Large intestine (tissue), 3 donors: Measurements from ENCODE around the gene CRYBB1. TPM values are rescaled to one million over a fixed set of nuclear protein-coding genes. Genes with fewer than 3 reads are reported as not detected.
"Not testable (repeated sequence)": the region's sequence is repeated elsewhere in the genome, so short reads cannot be mapped to it uniquely, and the experiment has no call there.

ENCODE experiments used
- DNase-seq, 2 donors: peaks; one replicate each; pipeline versions ENCODE4 v3.0.0 to v3.0.0-alpha.2; 2013
- H3K27ac ChIP-seq: one replicate; pipeline ENCODE4 v1.5.1; 2013; ENCODE audit warnings: low read length
- H3K27me3 ChIP-seq: 2 replicates; pipeline ENCODE4 v1.6.1; 2013; ENCODE audit warnings: low read length; ENCODE audit not compliant: control insufficient read depth, insufficient read depth
- H3K36me3 ChIP-seq: 2 replicates; pipeline ENCODE4 v1.6.1; 2013; ENCODE audit warnings: low read length; ENCODE audit not compliant: control insufficient read depth, insufficient read depth
- H3K4me1 ChIP-seq: one replicate; pipeline ENCODE4 v1.6.1; 2013; ENCODE audit warnings: low read length; ENCODE audit not compliant: control insufficient read depth, insufficient read depth
- H3K4me3 ChIP-seq: one replicate; pipeline ENCODE4 v1.5.1; 2013; ENCODE audit warnings: low read length
- H3K9me3 ChIP-seq: one replicate; pipeline ENCODE4 v1.6.1; 2013; ENCODE audit warnings: mild to moderate bottlenecking, low read depth, low read length, moderate library complexity; ENCODE audit not compliant: control insufficient read depth
- WGBS: methylation state at CpG from one replicate; pipeline ENCODE4 v1.1.5; 2013; ENCODE audit warnings: low lambda C conversion rate; ENCODE audit not compliant: insufficient coverage; 5-methylcytosine and 5-hydroxymethylcytosine counted together
- polyA plus RNA-seq: library from polyadenylated mRNA; unstranded; fragments of 120-200 nt; gene quantifications from one replicate; pipeline ENCODE4 v1.2.1, GENCODE V29; 2013

The CRYBB1 gene
- polyA plus RNA-seq, 1 donor: 0.73 TPM

GRCh38 chr22:26618455-26618854 lies 628 bp upstream of the CRYBB1 start:
- Histone ChIP-seq H3K27ac (no peak overlapping the region), H3K9me3 (no peaks in the 10 kb centered on the region), H3K36me3 (no peaks in the 10 kb centered on the region), H3K4me1 (peaks cover 5% of the 10 kb centered on the region), H3K4me3 (no peak overlapping the region), H3K27me3 (peaks cover 6% of the 10 kb centered on the region)
- DNase-seq: no peak
- WGBS: no CpG with 5 or more reads among the region's 8 CpGs

GRCh38 chr22:26616650-26617049 lies 1.2 kb downstream of the CRYBB1 start:
- no peak overlapping the region for H3K4me3 ChIP-seq
- DNase-seq: no peak
- H3K36me3 ChIP-seq: no peaks in the 10 kb centered on the region
- no peak overlapping the region for H3K27ac ChIP-seq
- no CpG with 5 or more reads among the region's 2 CpGs for WGBS
- H3K4me1 ChIP-seq: peaks cover 5% of the 10 kb centered on the region
- H3K9me3 ChIP-seq: no peaks in the 10 kb centered on the region
- H3K27me3 ChIP-seq: peaks cover 14% of the 10 kb centered on the region

GRCh38 chr22:26615830-26616435 lies 1.9 kb downstream of the CRYBB1 start:
- Histone ChIP-seq H3K9me3 (no peaks in the 10 kb centered on the region), H3K36me3 (no peaks in the 10 kb centered on the region), H3K4me3 (no peak overlapping the region), H3K27ac (no peak overlapping the region), H3K27me3 (peaks cover 14% of the 10 kb centered on the region), H3K4me1 (peaks cover 5% of the 10 kb centered on the region)
- 93% methylated on average over 2 of the region's 11 CpGs for WGBS
- DNase-seq: no peak

DNA sequence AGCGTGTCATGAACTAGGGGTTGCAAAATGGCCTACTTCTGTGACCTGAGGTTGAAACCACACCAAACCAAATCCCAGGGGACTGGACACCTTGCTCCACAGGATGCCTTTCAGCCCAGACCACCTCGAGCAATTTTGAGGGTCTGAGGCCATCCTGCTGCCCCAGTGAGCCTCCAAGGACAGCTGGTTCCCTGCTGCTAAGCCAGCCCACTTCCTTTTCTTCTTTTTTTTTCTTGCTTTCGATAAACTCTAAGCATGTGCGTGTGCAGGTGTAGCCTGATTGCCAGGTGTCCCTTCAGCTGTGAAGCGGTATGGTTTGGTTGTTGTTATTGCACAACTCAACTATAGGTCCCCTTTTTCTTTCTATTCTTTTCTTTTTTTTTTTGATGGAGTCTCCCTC lies 2.7 kb downstream of the CRYBB1 start:
- no peaks in the 10 kb centered on the region for H3K36me3 ChIP-seq
- peaks cover 5% of the 10 kb centered on the region for H3K4me1 ChIP-seq
- DNase-seq: no peak
- 80% methylated on average over 1 of the region's 5 CpGs for WGBS
- H3K27ac ChIP-seq: no peak overlapping the region
- peaks cover 14% of the 10 kb centered on the region for H3K27me3 ChIP-seq
- H3K9me3 ChIP-seq: no peaks in the 10 kb centered on the region
- H3K4me3 ChIP-seq: no peak overlapping the region

- no peaks in the 10 kb centered on the region for H3K9me3 ChIP-seq
- peaks cover 5% of the 10 kb centered on the region for H3K4me1 ChIP-seq
- no peak for DNase-seq
- H3K4me3 ChIP-seq: no peak overlapping the region
- peaks cover 14% of the 10 kb centered on the region for H3K27me3 ChIP-seq
- WGBS: 42% methylated on average over 2 of the region's 14 CpGs
- no peaks in the 10 kb centered on the region for H3K36me3 ChIP-seq
- H3K27ac ChIP-seq: no peak overlapping the region
Observed at GRCh38 chr22:26614322-26614721, 3.5 kb downstream of the CRYBB1 start.

GRCh38 chr22:26613753-26614152 lies 4.1 kb downstream of the CRYBB1 start:
- H3K4me1 ChIP-seq, H3K36me3 ChIP-seq, H3K27ac ChIP-seq, H3K9me3 ChIP-seq, DNase-seq, H3K4me3 ChIP-seq: not testable (repeated sequence)
- whole genome bisulfite sequencing: 0% methylated on average over 1 of the region's 10 CpGs
- H3K27me3 ChIP-seq: peaks cover 18% of the 10 kb centered on the region

- Histone ChIP-seq H3K9me3 (no peaks in the 10 kb centered on the region), H3K27ac (no peak overlapping the region), H3K4me3 (no peak overlapping the region), H3K27me3 (peaks cover 18% of the 10 kb centered on the region), H3K36me3 (no peaks in the 10 kb centered on the region), H3K4me1 (peaks cover 2% of the 10 kb centered on the region)
- no peak for DNase-seq
- no CpG with 5 or more reads among the region's 4 CpGs for WGBS
Observed at GRCh38 chr22:26612652-26613051, 5.2 kb downstream of the CRYBB1 start.

DNA sequence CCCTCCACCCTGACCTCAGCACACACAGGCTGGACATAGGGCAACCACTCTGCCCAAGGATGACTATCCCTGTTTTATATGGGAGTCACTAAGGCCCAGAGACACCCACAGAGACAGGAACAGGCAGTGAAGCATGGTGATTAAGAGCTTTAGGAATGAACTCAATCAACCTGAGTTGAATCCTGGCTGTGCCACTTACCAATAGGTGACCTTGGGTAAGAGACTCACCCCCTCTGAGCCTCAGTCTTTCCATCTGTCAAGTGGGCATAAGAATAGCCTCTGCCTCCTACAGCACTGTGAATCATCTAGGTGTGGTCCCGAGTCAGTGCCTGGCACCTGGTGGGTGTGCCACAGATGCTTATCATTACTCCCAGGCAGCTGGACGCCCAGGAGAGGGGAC lies 6.8 kb downstream of the CRYBB1 start:
- no peak overlapping the region for H3K4me3 ChIP-seq
- WGBS: no CpG with 5 or more reads among the region's 2 CpGs
- H3K27ac ChIP-seq: no peak overlapping the region
- no peaks in the 10 kb centered on the region for H3K4me1 ChIP-seq
- H3K36me3 ChIP-seq: no peaks in the 10 kb centered on the region
- peaks cover 18% of the 10 kb centered on the region for H3K27me3 ChIP-seq
- DNase-seq: no peak
- no peaks in the 10 kb centered on the region for H3K9me3 ChIP-seq

DNA sequence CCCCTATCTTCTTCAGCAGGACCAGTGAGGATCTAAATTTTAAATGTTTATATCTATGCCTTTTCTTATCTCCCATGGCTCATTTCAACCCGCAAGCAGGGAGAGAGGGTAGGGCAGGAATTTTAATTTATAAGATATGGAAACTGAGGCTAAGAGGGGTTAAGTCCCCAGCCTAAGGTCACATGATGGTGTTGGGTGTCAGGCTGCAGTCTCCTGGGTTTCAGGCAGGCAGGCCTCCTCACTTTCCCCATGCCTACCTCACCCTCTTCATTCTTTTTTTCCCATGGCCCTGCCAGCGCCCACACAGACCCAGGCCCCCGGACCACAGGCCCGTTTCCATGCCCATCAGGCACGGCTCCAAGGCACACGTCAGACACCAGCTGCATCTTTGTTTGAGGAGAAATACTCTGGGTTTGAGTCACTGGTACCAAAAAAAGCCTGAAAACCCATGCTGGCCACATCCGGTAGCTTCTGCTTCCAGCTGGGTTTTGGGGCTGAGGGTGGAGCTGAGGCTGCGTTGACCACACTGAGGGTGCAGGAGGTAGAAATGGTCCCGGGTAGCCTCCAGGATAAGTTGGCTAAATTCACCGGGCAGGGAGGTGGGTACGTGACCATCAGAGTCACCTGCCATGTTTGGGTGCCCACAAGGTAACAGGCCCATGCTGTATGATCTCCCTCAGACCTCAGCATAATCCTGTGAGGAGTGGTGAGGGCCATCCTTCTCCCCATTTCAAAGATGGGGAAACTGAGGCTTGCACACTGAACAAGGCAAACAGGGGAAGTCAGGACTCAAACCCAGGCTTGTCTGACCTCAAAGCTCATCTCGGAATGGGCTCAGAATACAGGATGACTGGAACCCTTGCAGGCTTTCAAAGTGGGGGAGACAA lies 7.5 kb downstream of the CRYBB1 start:
- Histone ChIP-seq H3K27ac (no peak overlapping the region), H3K9me3 (no peaks in the 10 kb centered on the region), H3K4me3 (no peak overlapping the region), H3K27me3 (peaks cover 18% of the 10 kb centered on the region), H3K4me1 (no peaks in the 10 kb centered on the region), H3K36me3 (no peaks in the 10 kb centered on the region)
- no peak for DNase-seq
- no CpG with 5 or more reads among the region's 12 CpGs for WGBS

GRCh38 chr22:26609287-26609686 lies 8.5 kb downstream of the CRYBB1 start:
- Histone ChIP-seq H3K9me3 (no peaks in the 10 kb centered on the region), H3K4me1 (no peaks in the 10 kb centered on the region), H3K27ac (no peak overlapping the region), H3K36me3 (no peaks in the 10 kb centered on the region), H3K4me3 (no peak overlapping the region), H3K27me3 (peaks cover 15% of the 10 kb centered on the region)
- WGBS: 100% methylated on average over 2 of the region's 2 CpGs
- DNase-seq: no peak
